ENCODE measurements around the gene DCTN2. TPM values are rescaled to one million over a fixed set of nuclear protein-coding genes. Genes with fewer than 3 reads are reported as not detected.

The DCTN2 gene
- 115 to 190 TPM (median 121 TPM) in 5 replicates for total RNA-seq (2022; extraction: Qiagen RNA extraction)

DNA sequence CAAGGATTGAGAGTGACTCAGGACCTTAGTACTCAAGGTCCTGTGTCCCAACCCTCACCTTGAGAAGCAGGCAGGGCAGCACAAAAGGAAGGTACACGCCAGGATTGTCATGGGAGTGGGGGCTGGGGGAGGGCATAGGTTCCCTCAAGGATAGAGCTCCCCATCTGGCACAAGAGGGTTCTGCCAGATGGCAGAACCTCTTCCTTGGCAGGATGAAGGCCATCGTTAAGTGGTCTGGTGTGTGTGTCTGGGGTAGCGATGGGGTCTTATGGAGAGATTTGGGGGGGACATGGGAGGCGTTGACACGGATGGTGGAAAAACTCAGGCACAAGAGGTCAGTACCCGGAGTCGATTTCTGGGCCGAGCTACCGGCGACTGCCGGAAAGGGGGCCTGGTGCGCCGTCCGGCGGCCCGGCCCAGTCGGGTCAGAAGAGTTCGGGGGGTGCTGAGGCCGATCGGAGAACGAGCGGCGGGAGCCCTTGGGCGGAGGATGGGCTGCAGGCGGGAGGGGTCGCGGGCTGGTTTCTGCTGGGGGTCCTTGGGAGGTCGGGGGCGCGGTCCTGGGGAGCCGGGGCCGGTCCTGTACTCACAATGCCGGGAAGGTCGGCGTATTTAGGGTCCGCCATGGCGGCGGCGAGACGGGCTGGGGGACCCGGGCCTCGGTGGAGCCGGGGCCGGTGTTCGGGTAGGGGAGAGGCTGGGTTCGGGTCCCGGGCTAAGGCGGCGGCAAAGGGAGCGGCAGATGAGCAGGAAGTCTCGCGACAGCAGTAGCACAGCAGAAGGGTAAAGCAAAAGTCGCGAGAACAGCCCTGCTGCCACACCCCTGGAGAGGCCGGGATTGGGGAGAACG is at the start of gene DCTN2:
Gene DCTN2, minus strand, starts transcription at position 755 of the 850 bp plus-strand sequence. Its CDS starts 129 bp downstream, at position 626.

DNA sequence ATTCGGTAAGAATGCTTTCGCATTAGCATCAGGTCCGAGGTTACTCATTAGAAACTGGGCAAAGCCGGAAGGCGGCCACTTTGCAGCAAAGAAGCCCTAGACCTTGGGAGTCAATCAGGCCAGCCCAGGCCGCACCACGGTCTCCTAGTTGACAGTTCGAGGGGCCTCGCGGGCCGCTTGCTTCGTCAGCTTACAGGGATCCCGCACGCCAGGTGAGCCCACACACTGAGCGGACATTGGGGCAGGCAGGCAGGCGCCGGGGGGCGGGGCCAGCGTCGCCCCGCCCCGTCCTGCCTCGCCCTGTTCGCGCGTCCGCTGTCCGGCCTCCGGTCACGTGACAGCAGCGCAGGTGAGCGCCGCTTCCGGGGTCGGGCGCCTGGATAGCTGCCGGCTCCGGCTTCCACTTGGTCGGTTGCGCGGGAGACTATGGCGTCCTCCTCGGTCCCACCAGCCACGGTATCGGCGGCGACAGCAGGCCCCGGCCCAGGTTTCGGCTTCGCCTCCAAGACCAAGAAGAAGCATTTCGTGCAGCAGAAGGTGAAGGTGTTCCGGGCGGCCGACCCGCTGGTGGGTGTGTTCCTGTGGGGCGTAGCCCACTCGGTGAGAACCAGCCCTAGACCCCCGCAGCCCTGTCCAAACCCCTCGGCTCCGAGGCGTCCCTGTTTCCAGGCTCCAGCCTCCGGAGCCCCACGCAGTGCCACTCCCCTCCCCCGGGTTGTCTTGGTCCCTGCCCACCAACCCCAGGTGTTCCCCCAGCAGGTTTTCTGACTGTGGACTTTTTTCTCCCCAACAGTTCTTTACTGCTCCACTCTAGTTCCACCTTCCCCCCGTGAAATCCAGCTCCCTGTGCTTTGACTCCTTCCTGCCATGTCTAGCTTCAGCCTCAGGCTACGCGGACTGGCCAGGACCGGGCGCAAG is 44.1 kb upstream of the DCTN2 start, which contains the start of gene PIP4K2C:
Gene PIP4K2C, plus strand, starts transcription at position 329 of the 918 bp plus-strand sequence. Its CDS starts 98 bp downstream, at position 427.

DNA sequence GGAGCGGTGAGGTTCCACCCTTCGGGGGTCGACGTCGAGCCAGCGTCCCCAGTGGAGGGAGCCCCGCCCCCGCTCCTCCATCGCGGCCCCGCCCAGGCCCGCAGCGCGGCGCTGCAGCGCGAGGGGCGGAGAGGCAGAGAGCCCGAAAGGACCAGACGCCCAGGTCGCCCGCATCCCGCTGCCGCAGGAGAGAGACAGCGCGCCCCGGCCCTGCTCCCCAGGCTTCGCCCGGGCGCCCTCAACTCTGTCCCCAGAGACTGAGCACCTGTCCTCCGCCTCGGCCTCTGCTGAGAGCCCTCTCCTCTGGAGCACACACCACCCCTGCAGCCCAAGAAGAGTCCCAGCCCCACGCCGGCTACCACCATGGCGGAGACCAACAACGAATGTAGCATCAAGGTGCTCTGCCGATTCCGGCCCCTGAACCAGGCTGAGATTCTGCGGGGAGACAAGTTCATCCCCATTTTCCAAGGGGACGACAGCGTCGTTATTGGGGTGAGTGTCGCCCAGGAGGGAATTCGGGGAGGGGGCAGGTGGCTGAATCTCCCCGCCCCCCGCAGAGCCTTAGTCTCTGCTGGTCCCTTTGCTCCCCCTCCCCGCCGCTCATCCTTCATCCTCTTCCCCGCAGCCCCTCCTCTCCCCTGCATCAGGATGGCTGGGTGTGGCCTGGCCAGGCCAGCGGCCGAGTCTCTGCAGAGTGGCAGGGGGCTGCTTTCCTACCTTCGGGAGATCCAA is 3.1 kb upstream of the DCTN2 start, which contains the start of gene KIF5A:
Gene KIF5A, plus strand, starts transcription at position 136 of the 732 bp plus-strand sequence. Its CDS starts 228 bp downstream, at position 364.

DNA sequence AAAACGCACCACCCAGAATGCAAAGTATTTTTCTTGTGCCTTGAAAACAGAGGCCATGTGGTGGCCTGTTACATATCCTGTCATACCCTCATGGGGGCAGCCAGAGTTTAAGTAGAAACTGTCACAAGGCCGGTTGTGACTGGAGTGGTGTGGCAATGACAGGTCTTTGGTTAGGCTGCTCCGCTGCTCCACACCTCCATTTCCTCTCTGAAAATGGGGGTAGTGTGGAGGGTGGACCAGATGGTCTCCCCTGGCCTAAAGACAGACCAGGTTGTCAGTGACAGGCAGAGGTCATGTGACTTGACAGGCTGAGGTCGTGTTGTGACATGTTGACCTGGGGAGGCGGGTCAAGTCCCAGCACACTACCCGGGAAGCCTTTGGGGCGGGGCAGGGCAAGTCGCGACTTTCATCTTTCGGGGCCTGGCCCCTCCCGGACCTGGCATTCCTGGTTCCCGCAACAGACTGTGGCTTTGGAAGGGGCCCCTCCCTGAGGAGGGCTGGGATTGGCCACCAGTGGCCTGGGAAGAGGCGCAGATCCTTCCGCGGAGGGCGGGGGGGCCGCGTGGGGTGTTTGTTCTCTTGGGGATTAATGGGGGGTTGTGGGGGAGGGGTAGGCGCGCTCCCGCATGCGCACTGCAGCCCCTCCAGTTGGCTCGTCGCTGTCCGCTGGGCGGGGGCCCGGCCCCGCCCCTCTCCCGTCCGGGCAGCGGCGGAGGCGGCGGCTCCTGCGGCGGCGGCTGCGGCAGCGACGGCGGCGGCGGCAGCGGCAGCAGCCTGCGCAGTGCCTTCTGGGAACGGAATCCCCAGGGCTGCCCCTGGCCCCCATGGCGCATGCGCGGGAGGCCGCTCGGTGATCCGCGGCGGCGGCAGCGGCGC is 24.7 kb downstream of the DCTN2 start, which contains the start of gene MBD6:
Gene MBD6, plus strand, starts transcription at position 814 of the 876 bp plus-strand sequence. CDS start 1,480 bp downstream, outside the sequence.

DNA sequence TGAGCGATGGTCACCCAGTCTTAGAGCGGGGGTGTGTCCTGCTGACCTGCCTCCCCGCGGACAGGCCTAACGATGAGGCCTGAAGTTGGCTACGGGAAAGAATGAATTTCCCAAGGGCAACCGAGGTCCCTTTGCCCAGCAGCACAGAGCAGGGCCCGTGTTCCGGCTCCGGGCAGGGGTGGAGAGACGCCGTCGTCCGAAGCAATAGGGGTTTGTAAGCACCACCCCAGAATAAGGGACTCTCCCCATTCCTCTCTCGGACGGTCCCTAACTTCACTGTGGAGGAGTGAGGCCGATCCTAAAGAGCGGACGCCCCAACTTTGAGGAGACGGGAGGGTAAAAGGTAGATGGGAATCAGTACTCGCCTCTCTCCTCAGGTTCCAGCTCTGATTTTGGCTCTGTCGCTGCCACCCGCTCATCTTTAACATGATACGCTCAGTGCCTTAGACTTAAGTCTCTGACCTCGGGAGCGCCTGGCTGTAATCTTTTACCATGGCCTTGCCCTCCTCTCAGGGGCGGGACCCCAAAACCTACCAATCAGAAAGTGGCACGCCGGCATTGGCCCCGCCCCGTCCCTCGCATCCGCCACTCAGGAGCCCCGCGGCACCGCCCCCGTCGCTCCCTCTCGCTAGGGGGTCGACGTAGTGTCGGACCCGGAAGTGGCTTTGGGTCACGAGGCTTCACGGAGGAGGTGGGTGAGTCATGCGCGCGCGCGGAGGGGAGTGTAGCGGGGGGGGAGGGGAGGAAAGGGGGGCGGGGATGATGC is 26.8 kb downstream of the DCTN2 start, which contains the start of gene DDIT3:
Gene DDIT3, minus strand, starts transcription at position 462 of the 766 bp plus-strand sequence. CDS start 3,108 bp downstream, outside the sequence.

DNA sequence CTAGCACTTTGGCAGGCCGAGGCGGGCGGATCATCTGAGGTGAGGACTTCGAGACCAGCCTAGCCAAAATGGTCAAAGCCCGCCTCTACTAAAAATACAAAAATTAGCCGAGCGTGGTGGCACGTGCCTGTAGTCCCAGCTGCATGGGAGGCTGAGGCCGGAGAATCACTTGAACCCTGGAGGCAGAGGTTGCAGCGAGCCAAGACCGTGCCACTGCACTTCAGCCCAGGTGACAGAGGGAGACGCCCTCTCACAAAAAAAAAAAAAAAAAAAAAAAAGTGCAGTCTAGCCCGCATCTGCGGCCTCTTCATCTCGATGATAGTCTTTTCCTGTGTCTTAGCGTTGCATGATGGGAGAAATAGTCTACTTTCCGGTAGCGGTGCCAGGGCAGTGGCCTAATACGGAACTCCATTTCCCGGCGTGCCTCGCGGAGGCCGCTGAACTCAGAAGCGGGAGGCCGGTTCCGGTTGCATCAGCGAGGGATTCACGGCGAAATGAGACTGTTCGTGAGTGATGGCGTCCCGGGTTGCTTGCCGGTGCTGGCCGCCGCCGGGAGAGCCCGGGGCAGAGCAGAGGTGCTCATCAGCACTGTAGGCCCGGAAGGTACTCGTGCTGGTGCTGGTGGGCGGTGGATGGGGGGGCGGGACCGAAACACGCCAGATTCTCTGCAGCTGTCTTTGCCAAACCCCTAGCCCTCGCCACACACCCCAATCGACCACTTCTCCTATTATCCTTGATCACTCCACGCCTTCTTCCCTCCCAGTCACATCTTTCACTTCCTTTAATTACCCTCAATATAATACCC is 59.2 kb downstream of the DCTN2 start, which contains the start of gene MARS1:
Gene MARS1, plus strand, starts transcription at position 472 of the 805 bp plus-strand sequence. Its CDS starts 23 bp downstream, at position 495.

Other genes with a start within 250 kb of the DCTN2 start
- 7.6 to 9.8 TPM (median 8.0 TPM) in 5 replicates for gene R3HDM2, start 116.1 kb downstream of the DCTN2 start, total RNA-seq (2022; extraction: Qiagen RNA extraction)
- gene INHBC, start 112.4 kb downstream of the DCTN2 start, total RNA-seq (2022; extraction: Qiagen RNA extraction), result 0.05 TPM in 1 of 5 replicates, not detected in the others
- gene INHBE, start 91.9 kb downstream of the DCTN2 start, total RNA-seq (2022; extraction: Qiagen RNA extraction), result 0.05 to 0.09 TPM in 2 of 5 replicates, not detected in the others
- gene GLI1, start 87.4 kb downstream of the DCTN2 start, total RNA-seq (2022; extraction: Qiagen RNA extraction), result 4.5 to 6.2 TPM (median 5.6 TPM) in 5 replicates
- gene ARHGAP9, start 67.3 kb downstream of the DCTN2 start, total RNA-seq (2022; extraction: Qiagen RNA extraction), result 0.17 to 0.62 TPM (median 0.38 TPM) in 5 replicates
- 125 to 280 TPM (median 129 TPM) in 5 replicates for gene MARS1, start 59.1 kb downstream of the DCTN2 start, total RNA-seq (2022; extraction: Qiagen RNA extraction)
- gene DDIT3, start 26.7 kb downstream of the DCTN2 start, total RNA-seq (2022; extraction: Qiagen RNA extraction), result 23.0 to 31.1 TPM (median 26.3 TPM) in 5 replicates
- 20.1 to 28.9 TPM (median 27.2 TPM) in 5 replicates for gene MBD6, start 24.4 kb downstream of the DCTN2 start, total RNA-seq (2022; extraction: Qiagen RNA extraction)
- gene KIF5A, start 2.9 kb upstream of the DCTN2 start, total RNA-seq (2022; extraction: Qiagen RNA extraction), result 0.17 to 0.23 TPM (median 0.18 TPM) in 5 replicates
- 38.4 to 53.3 TPM (median 39.1 TPM) in 5 replicates for gene PIP4K2C, start 44.0 kb upstream of the DCTN2 start, total RNA-seq (2022; extraction: Qiagen RNA extraction)
- gene DTX3, start 57.6 kb upstream of the DCTN2 start, total RNA-seq (2022; extraction: Qiagen RNA extraction), result 16.2 to 18.9 TPM (median 18.6 TPM) in 5 replicates
- 4.2 to 6.7 TPM (median 5.7 TPM) in 5 replicates for gene ARHGEF25, start 64.2 kb upstream of the DCTN2 start, total RNA-seq (2022; extraction: Qiagen RNA extraction)
- gene B4GALNT1, start 86.0 kb upstream of the DCTN2 start, total RNA-seq (2022; extraction: Qiagen RNA extraction), result 38.5 to 45.9 TPM (median 42.8 TPM) in 5 replicates
- gene OS9, start 146.9 kb upstream of the DCTN2 start, total RNA-seq (2022; extraction: Qiagen RNA extraction), result 110 to 134 TPM (median 114 TPM) in 5 replicates
- gene AGAP2, start 191.6 kb upstream of the DCTN2 start, total RNA-seq (2022; extraction: Qiagen RNA extraction), result 0.09 to 0.23 TPM (median 0.12 TPM) in 5 replicates
- gene TSPAN31, start 197.8 kb upstream of the DCTN2 start, total RNA-seq (2022; extraction: Qiagen RNA extraction), result 15.6 to 23.5 TPM (median 17.6 TPM) in 5 replicates
- 235 to 292 TPM (median 248 TPM) in 5 replicates for gene CDK4, start 205.1 kb upstream of the DCTN2 start, total RNA-seq (2022; extraction: Qiagen RNA extraction)
- 6.4 to 8.5 TPM (median 8.3 TPM) in 5 replicates for gene MARCHF9, start 207.9 kb upstream of the DCTN2 start, total RNA-seq (2022; extraction: Qiagen RNA extraction)
- 2.0 to 3.3 TPM (median 2.2 TPM) in 5 replicates for gene CYP27B1, start 219.9 kb upstream of the DCTN2 start, total RNA-seq (2022; extraction: Qiagen RNA extraction)
- gene METTL1, start 224.9 kb upstream of the DCTN2 start, total RNA-seq (2022; extraction: Qiagen RNA extraction), result 45.7 to 51.1 TPM (median 49.3 TPM) in 5 replicates
- 4.0 to 6.5 TPM (median 5.0 TPM) in 5 replicates for gene EEF1AKMT3, start 225.4 kb upstream of the DCTN2 start, total RNA-seq (2022; extraction: Qiagen RNA extraction)
- 63.4 to 77.1 TPM (median 70.8 TPM) in 5 replicates for gene TSFM, start 235.6 kb upstream of the DCTN2 start, total RNA-seq (2022; extraction: Qiagen RNA extraction)

Measured in A549 treated with Hydrocortisone at 1 μM for 4 hours (cell line).